PC-3 (cell line): ENCODE data around the gene PBX4. TPM values are rescaled to one million over a fixed set of nuclear protein-coding genes. Genes with fewer than 3 reads are reported as not detected.

Experiments
- ATAC-seq: fragments of 200-7000 bp; cut with Tn5 transposase; 2 replicates; pipeline ENCODE4 v1.9.1; 2020; ENCODE audit warnings: mild to moderate bottlenecking, moderate library complexity
- BruUV-seq: library from RNA; stranded (reverse); fragments of 400-500 nt; replicated peaks from 2 replicates; lab custom pipeline; 2021; lab: Mats Ljungman, UMichigan
- CTCF ChIA-PET: fragments of 300-600 bp; sonication (Branson Sonifier 250); formaldehyde crosslinking; loops from one replicate; lab custom pipeline; 2022; ENCODE audit warnings: antibody characterized with exemption; lab: Charles Lee
- POLR2A ChIA-PET: fragments of 300-600 bp; sonication (Branson Sonifier 250); formaldehyde crosslinking; loops from one replicate; lab custom pipeline; 2022; ENCODE audit warnings: antibody characterized with exemption; ENCODE audit not compliant: unreplicated experiment; lab: Charles Lee
- DNase-seq: peaks from one replicate; pipeline ENCODE4 v3.0.0-alpha.2; 2015
- H2AFZ ChIP-seq: fragments of 300-600 bp; sonication (generic); 2 replicates; pipeline ENCODE4 v1.6.0; 2016; ENCODE audit warnings: antibody characterized with exemption, low read length
- H3F3A ChIP-seq: fragments of 300-600 bp; sonication (generic); one replicate; pipeline ENCODE4 v1.6.0; 2017; ENCODE audit warnings: antibody characterized with exemption, low read length, control low read depth, mild to moderate bottlenecking; ENCODE audit not compliant: unreplicated experiment
- H3K27ac ChIP-seq: fragments of 300-600 bp; sonication (generic); 2 replicates; pipeline ENCODE4 v1.5.1; 2016; ENCODE audit warnings: mild to moderate bottlenecking, low read length
- H3K27me3 ChIP-seq: fragments of 300-600 bp; sonication (generic); 2 replicates; pipeline ENCODE4 v1.6.1; 2016; ENCODE audit warnings: low read length, mixed read lengths
- H3K36me3 ChIP-seq: fragments of 300-600 bp; sonication (generic); 2 replicates; pipeline ENCODE4 v1.6.1; 2016; ENCODE audit warnings: low read depth, mixed run types, low read length, mixed read lengths
- H3K4me1 ChIP-seq: fragments of 300-600 bp; sonication (generic); 2 replicates; pipeline ENCODE4 v1.5.1; 2016; ENCODE audit warnings: low read length; ENCODE audit not compliant: insufficient read depth
- H3K4me2 ChIP-seq: fragments of 300-600 bp; sonication (generic); 2 replicates; pipeline ENCODE4 v1.6.0; 2016; ENCODE audit warnings: low read length
- H3K4me3 ChIP-seq: fragments of 300-600 bp; sonication (generic); 2 replicates; pipeline ENCODE4 v1.5.1; 2016; ENCODE audit warnings: mild to moderate bottlenecking, low read length, mixed read lengths
- H3K79me2 ChIP-seq: fragments of 300-600 bp; sonication (generic); 2 replicates; pipeline ENCODE4 v1.6.1; 2017; ENCODE audit warnings: low read length, mixed read lengths
- H3K9ac ChIP-seq: fragments of 300-600 bp; sonication (generic); 2 replicates; pipeline ENCODE4 v1.6.0; 2016; ENCODE audit warnings: mild to moderate bottlenecking, low read length
- H3K9me2 ChIP-seq: fragments of 300-600 bp; sonication (generic); replicated peaks from 2 replicates; pipeline ENCODE4 v1.6.1; 2016; ENCODE audit warnings: mixed run types, low read length, mixed read lengths
- H3K9me3 ChIP-seq: fragments of 300-600 bp; sonication (generic); 2 replicates; pipeline ENCODE4 v1.6.1; 2016; ENCODE audit warnings: low read length, mixed read lengths
- H4K20me1 ChIP-seq: fragments of 300-600 bp; sonication (generic); 2 replicates; pipeline ENCODE4 v1.6.1; 2016; ENCODE audit warnings: low read length, mixed read lengths
- EZH2 ChIP-seq: fragments of 300-600 bp; sonication (generic); IDR thresholded peaks from one replicate; pipeline ENCODE4 v1.6.1; 2017; ENCODE audit warnings: antibody characterized with exemption, mild to moderate bottlenecking, low read length; ENCODE audit not compliant: unreplicated experiment
- EZH2phosphoT487 ChIP-seq: fragments of 300-600 bp; sonication (generic); IDR thresholded peaks from 2 replicates; pipeline ENCODE4 v1.6.1; 2018; ENCODE audit warnings: mild to moderate bottlenecking, antibody characterized with exemption, low read length, borderline replicate concordance
- intact Hi-C: fragments of 100-400 bp; cut with micrococcal nuclease; formaldehyde crosslinking; loops from 2 replicates; pipeline ENCODE4 v1.9.0; 2023
- total RNA-seq: library from RNA; depleted of rRNA; stranded (reverse); fragments of >200 nt; gene quantifications from 2 replicates; pipeline ENCODE4 v1.2.3, GENCODE V29; 2014
- TF ChIP-seq, protein P1 (sequence below): fragments of 300-600 bp; sonication (generic); conservative IDR thresholded peaks from 2 replicates; pipeline ENCODE4 v1.5.1; 2017; ENCODE audit warnings: antibody characterized with exemption, low read depth, mild to moderate bottlenecking, low read length

PBX4 gene
- total RNA-seq, 1 experiment from 2014 or later, result 6.9 TPM

DNA sequence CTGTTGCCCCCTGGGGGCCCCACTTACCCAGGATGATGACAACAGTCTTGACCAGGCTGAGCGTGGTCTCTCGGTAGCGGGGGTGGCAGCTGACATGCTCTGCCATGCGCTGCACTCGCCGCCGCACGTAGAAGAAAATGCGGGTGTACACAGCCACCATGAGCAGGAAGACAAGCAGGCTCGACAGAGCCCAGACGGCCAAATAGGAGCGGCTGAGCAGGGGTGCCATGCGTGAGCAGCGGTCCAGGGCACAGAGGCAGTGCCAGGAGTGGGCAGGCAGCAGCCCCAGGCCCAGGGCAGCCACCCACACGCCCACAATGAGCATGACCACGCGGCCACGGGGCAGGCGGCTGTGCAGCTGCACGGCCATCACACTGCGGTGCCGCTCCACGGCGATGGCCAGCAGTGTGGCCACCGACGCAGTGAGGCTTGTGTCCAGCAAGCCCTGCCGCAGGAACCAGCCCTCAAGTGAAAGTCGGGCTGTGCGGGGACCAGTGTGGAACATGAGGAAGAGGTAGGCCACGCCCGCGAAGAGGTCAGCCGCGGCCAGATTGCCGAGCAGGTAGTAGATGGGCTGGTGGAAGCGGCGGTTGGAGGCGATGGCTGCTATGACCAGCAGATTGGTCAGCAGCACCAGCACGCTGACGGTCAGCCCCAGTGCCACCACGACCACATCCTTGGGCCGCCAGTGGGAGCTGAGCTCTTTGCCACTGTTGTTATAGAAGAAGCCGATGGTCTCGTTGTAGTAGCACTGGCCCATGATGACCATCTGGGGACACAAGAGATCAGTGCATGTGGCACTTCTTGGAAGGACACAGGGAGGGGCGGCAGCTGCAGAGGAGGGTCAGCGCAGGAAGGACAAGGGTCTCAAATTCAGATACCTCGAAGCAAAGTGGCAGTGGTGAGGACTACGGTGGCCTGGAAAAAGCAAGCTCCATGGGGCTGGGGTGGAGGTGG, 8.3 kb upstream of the PBX4 start:
- Histone ChIP-seq H3K27ac (0 out of 2 replicates have a peak overlapping the region, but pooled peaks have one; percentile 83), H3K27me3 (no peaks in the 10 kb centered on the region), H3K36me3 (no peaks in the 10 kb centered on the region; the same call in 1 of the 2 replicates), H3K4me3 (peak overlapping the region; percentile 84), H2AFZ (peak overlapping the region; percentile 89; the same call in 1 of the 2 replicates), H3K4me2 (peak overlapping the region; percentile 83), H3K9me3 (no peaks in the 10 kb centered on the region), H3K9me2 (no peaks in the 10 kb centered on the region), H3K9ac (peak overlapping the region; percentile 95), H3K79me2 (peaks cover 16% of the 10 kb centered on the region), H3F3A (no peaks in the 10 kb centered on the region), H3K4me1 (peaks cover 13% of the 10 kb centered on the region), H4K20me1 (no peaks in the 10 kb centered on the region)
- intact Hi-C loops, result no loop called here
- TF ChIP-seq EZH2phosphoT487, result no peak
- no peak for TF ChIP-seq EZH2
- TF ChIP-seq, protein P1, sequence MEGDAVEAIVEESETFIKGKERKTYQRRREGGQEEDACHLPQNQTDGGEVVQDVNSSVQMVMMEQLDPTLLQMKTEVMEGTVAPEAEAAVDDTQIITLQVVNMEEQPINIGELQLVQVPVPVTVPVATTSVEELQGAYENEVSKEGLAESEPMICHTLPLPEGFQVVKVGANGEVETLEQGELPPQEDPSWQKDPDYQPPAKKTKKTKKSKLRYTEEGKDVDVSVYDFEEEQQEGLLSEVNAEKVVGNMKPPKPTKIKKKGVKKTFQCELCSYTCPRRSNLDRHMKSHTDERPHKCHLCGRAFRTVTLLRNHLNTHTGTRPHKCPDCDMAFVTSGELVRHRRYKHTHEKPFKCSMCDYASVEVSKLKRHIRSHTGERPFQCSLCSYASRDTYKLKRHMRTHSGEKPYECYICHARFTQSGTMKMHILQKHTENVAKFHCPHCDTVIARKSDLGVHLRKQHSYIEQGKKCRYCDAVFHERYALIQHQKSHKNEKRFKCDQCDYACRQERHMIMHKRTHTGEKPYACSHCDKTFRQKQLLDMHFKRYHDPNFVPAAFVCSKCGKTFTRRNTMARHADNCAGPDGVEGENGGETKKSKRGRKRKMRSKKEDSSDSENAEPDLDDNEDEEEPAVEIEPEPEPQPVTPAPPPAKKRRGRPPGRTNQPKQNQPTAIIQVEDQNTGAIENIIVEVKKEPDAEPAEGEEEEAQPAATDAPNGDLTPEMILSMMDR, result no peak
- ChIA-PET POLR2A (no interaction called here), CTCF (no interaction called here)
- no peak for DNase-seq
- ATAC-seq, result no peak
- BruUV-seq, result TSS peak; percentile 53

DNA sequence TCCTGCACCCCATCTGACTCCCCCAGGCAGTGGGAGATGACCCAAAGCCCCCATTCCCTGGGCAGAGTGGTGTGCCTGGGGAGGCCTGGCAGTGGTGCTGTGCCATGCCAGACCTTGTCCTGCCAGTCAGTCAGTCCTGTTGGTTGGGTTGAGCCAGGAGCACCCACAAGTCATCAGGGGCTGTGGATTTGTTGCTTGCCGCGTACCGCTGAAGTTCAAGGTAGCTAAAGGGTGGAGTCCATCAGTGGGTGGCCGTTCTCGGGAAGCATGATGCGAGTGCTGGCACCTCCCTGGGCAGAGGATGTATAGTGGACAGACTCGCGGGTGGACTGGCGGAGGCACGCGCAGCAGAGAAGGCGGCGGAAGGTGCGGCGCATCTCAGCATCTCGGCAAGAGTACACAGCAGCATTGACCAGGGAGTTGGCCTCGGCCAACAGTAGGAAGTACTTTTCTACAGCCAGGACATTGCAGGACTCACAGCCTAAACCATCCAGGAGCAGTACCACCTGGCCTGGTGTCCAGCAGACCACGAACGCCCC, 5.6 kb upstream of the PBX4 start:
- H3K4me1 ChIP-seq, result peaks cover 11% of the 10 kb centered on the region
- H3K27ac ChIP-seq, result no peak overlapping the region
- no peaks in the 10 kb centered on the region; the same call in 1 of the 2 replicates for H3K36me3 ChIP-seq
- BruUV-seq, result no TSS peak
- no peak overlapping the region for H3K4me2 ChIP-seq
- no peak for ATAC-seq
- H3F3A ChIP-seq, result no peaks in the 10 kb centered on the region
- H3K27me3 ChIP-seq, result no peaks in the 10 kb centered on the region
- H2AFZ ChIP-seq, result no peak overlapping the region
- no peak overlapping the region for H3K9ac ChIP-seq
- POLR2A ChIA-PET, result no interaction called here
- peaks cover 16% of the 10 kb centered on the region for H3K79me2 ChIP-seq
- no peaks in the 10 kb centered on the region for H3K9me2 ChIP-seq
- TF ChIP-seq EZH2phosphoT487 (no peak), EZH2 (no peak)
- TF ChIP-seq, protein P1, result no peak
- intact Hi-C loops, result no loop called here
- no peaks in the 10 kb centered on the region for H3K9me3 ChIP-seq
- DNase-seq, result no peak
- no peaks in the 10 kb centered on the region for H4K20me1 ChIP-seq
- CTCF ChIA-PET, result no interaction called here
- H3K4me3 ChIP-seq, result no peak overlapping the region

DNA sequence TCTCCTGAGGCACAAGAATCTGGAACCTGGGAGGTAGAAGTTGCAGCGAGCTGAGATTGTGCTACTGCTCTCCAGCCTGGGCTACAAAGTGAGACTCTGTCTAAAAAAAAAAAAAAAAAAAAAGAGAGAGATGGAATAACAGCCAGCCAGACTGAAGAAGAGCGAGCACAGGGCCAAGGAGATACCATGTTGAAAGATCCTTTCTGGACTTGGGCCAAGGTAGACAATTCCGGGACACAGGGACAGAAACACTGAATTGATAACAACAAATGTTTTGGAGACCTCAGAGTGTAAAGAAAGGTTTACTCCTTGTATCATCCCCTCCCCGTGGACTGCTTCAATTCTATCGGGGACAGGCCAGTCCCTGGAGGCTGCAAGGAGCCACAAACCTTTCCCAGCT, 4.9 kb upstream of the PBX4 start:
- H3K27me3 ChIP-seq, result no peaks in the 10 kb centered on the region
- H3K9me2 ChIP-seq, result no peaks in the 10 kb centered on the region
- no peak overlapping the region for H2AFZ ChIP-seq
- H3K36me3 ChIP-seq, result no peaks in the 10 kb centered on the region; the same call in 1 of the 2 replicates
- no TSS peak for BruUV-seq
- DNase-seq (no peak), ATAC-seq (no peak)
- no peaks in the 10 kb centered on the region for H3K9me3 ChIP-seq
- H4K20me1 ChIP-seq, result no peaks in the 10 kb centered on the region
- no peak overlapping the region for H3K4me2 ChIP-seq
- no peak for TF ChIP-seq EZH2
- TF ChIP-seq, protein P1, result no peak
- no peak for TF ChIP-seq EZH2phosphoT487
- peaks cover 14% of the 10 kb centered on the region for H3K4me1 ChIP-seq
- no peaks in the 10 kb centered on the region for H3F3A ChIP-seq
- ChIA-PET POLR2A (no interaction called here), CTCF (no interaction called here)
- no peak overlapping the region for H3K9ac ChIP-seq
- peaks cover 16% of the 10 kb centered on the region for H3K79me2 ChIP-seq
- no peak overlapping the region for H3K27ac ChIP-seq
- H3K4me3 ChIP-seq, result no peak overlapping the region
- intact Hi-C loops, result no loop called here
